ENCODE data around the gene FNIP1. TPM values are rescaled to one million over a fixed set of nuclear protein-coding genes. Genes with fewer than 3 reads are reported as not detected.

Gene FNIP1
- total RNA-seq, 1 donor from 2014 or later = 29.5 TPM

- intact Hi-C loops (cut with DNase I) = no loop called here
- TF ChIP-seq, protein P1, sequence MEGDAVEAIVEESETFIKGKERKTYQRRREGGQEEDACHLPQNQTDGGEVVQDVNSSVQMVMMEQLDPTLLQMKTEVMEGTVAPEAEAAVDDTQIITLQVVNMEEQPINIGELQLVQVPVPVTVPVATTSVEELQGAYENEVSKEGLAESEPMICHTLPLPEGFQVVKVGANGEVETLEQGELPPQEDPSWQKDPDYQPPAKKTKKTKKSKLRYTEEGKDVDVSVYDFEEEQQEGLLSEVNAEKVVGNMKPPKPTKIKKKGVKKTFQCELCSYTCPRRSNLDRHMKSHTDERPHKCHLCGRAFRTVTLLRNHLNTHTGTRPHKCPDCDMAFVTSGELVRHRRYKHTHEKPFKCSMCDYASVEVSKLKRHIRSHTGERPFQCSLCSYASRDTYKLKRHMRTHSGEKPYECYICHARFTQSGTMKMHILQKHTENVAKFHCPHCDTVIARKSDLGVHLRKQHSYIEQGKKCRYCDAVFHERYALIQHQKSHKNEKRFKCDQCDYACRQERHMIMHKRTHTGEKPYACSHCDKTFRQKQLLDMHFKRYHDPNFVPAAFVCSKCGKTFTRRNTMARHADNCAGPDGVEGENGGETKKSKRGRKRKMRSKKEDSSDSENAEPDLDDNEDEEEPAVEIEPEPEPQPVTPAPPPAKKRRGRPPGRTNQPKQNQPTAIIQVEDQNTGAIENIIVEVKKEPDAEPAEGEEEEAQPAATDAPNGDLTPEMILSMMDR (IDR thresholded peaks at IDR 0.05) = no peak
- TF ChIP-seq POLR2AphosphoS5 (IDR thresholded peaks at IDR 0.05; ENCODE audit: insufficient read depth in 1 of 2, low read depth in 1 of 2) (no peak), POLR2A (IDR thresholded peaks at IDR 0.05) (no peak)
- H3K27ac ChIP-seq = no peak overlapping the region
- DNase-seq (ENCODE audit: extremely low spot score in 2 of 2) = no peak
- H3K4me1 ChIP-seq = peaks cover 2% of the 10 kb centered on the region
- no peaks in the 10 kb centered on the region for H3K9me3 ChIP-seq
- no peaks in the 10 kb centered on the region for H3K27me3 ChIP-seq
- H3K4me3 ChIP-seq = no peak overlapping the region
- H3K36me3 ChIP-seq = no peaks in the 10 kb centered on the region
These were observed 183.4 kb downstream of the FNIP1 start for GRCh38 chr5:131613423-131613822.

DNA sequence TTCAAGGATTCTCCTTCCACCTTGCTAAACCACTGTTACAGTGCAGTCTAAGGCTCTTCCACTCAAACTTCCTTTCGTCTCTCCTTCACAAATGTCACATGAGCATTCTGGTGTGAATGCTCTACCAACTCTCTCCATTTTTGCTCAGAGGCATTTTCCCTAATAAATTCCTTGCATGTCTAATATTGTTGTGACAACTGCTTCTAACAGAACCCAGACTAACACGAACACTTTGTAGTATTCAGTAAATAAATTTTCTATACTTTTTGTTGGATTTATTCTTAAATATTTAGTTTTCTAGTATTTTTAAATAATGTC lies 185.8 kb downstream of the FNIP1 start:
- Histone ChIP-seq H3K27me3 (no peaks in the 10 kb centered on the region), H3K4me3 (no peak overlapping the region), H3K27ac (no peak overlapping the region), H3K4me1 (peaks cover 8% of the 10 kb centered on the region), H3K9me3 (no peaks in the 10 kb centered on the region), H3K36me3 (no peaks in the 10 kb centered on the region)
- intact Hi-C loops (cut with DNase I) = no loop called here
- TF ChIP-seq, protein P1 (IDR thresholded peaks at IDR 0.05) = no peak
- TF ChIP-seq POLR2A (IDR thresholded peaks at IDR 0.05) (no peak), POLR2AphosphoS5 (IDR thresholded peaks at IDR 0.05; ENCODE audit: insufficient read depth in 1 of 2, low read depth in 1 of 2) (no peak)
- no peak for DNase-seq (ENCODE audit: extremely low spot score in 2 of 2)

DNA sequence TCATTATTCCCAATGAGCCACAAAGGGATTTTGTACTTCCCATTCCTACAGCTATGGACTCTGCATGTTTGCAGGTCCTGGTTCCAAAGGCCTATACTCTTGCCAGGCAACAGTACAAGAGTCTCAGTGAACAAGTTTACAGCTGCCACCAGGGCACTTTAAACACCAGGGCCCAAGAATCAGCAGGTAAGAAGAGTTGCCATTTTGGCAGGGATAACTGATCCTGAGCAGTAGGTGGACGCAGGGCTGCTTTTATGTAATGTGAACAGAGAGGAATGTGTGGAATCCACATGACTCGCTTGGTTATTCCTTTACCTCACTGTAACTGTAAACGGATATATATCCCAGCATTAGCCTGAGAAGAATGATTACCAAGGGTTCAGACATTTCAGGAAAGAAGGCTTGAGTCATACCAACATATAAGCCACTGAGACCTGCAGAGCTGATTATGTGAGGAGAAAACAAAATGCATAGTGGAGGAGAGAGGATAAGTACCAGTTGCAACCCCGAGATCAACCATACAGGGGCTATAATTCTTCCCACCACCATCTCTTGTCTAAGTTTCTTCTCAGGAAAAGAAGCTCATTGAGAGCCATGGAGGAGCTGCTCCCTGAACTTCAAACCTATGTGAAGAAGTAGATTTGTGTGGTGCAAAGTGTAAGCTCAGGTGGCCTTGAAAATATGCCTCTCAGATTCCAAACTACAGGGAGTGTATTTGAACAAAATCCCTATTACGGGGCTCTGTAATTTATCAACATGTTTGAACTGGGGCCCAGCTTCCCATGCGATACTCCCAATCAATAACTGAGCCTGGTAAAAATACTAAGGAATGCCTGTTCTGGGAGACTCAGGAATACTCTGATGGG lies 186.4 kb downstream of the FNIP1 start:
- H3K4me1 ChIP-seq = peaks cover 8% of the 10 kb centered on the region
- TF ChIP-seq POLR2AphosphoS5 (IDR thresholded peaks at IDR 0.05; ENCODE audit: insufficient read depth in 1 of 2, low read depth in 1 of 2) (no peak), POLR2A (IDR thresholded peaks at IDR 0.05) (no peak)
- TF ChIP-seq, protein P1 (IDR thresholded peaks at IDR 0.05) = no peak
- intact Hi-C loops (cut with DNase I) = no loop called here
- H3K27me3 ChIP-seq = no peaks in the 10 kb centered on the region
- H3K36me3 ChIP-seq = no peaks in the 10 kb centered on the region
- H3K27ac ChIP-seq = no peak overlapping the region
- no peaks in the 10 kb centered on the region for H3K9me3 ChIP-seq
- no peak for DNase-seq (ENCODE audit: extremely low spot score in 2 of 2)
- H3K4me3 ChIP-seq = no peak overlapping the region

DNA sequence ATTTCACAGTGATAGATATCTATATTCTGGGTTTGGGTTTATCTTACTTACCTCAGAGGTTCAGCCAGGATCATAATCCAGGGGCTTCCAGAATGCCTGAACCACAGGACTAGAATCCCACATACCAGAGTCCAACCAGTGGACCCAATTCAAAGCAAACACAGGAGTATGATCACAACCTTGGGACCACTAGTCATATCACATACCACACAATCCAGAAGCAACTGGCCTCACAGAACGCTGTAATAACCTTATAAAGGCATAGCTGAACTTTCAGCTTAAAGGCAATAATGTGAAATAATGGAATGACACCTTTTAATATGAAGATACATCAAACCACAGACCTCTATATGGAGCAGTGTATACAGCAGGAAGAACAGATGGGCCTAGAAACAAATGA lies 187.0 kb downstream of the FNIP1 start:
- intact Hi-C loops (cut with DNase I) = no loop called here
- DNase-seq (ENCODE audit: extremely low spot score in 2 of 2) = no peak
- Histone ChIP-seq H3K9me3 (no peaks in the 10 kb centered on the region), H3K27me3 (no peaks in the 10 kb centered on the region), H3K36me3 (no peaks in the 10 kb centered on the region), H3K27ac (no peak overlapping the region), H3K4me1 (peaks cover 8% of the 10 kb centered on the region), H3K4me3 (no peak overlapping the region)
- no peak for TF ChIP-seq POLR2AphosphoS5 (IDR thresholded peaks at IDR 0.05; ENCODE audit: insufficient read depth in 1 of 2, low read depth in 1 of 2)
- TF ChIP-seq, protein P1 (IDR thresholded peaks at IDR 0.05) = no peak
- no peak for TF ChIP-seq POLR2A (IDR thresholded peaks at IDR 0.05)

- no peak for DNase-seq (ENCODE audit: extremely low spot score in 2 of 2)
- peaks cover 8% of the 10 kb centered on the region for H3K4me1 ChIP-seq
- no peaks in the 10 kb centered on the region for H3K9me3 ChIP-seq
- H3K4me3 ChIP-seq = no peak overlapping the region
- intact Hi-C loops (cut with DNase I) = no loop called here
- TF ChIP-seq POLR2AphosphoS5 (IDR thresholded peaks at IDR 0.05; ENCODE audit: insufficient read depth in 1 of 2, low read depth in 1 of 2) = no peak
- TF ChIP-seq, protein P1 (IDR thresholded peaks at IDR 0.05) = no peak
- no peak for TF ChIP-seq POLR2A (IDR thresholded peaks at IDR 0.05)
- no peak overlapping the region for H3K27ac ChIP-seq
- no peaks in the 10 kb centered on the region for H3K36me3 ChIP-seq
- no peaks in the 10 kb centered on the region for H3K27me3 ChIP-seq
These were observed 188.2 kb downstream of the FNIP1 start for GRCh38 chr5:131608597-131608996.

Data from vagina (tissue), 2 donors.